LoVo (cell line): ENCODE data around the gene FAM3C.

Source experiments
- DNase-seq: peaks from one replicate; pipeline ENCODE4 v3.0.0-alpha.2; 2016; ENCODE audit warnings: low spot score

The FAM3C gene

GRCh38 chr7:121410829-121411596 is 14.9 kb upstream of the FAM3C start:
- DNase-seq: no peak

GRCh38 chr7:121406944-121407343 is 10.8 kb upstream of the FAM3C start:
- DNase-seq: no peak

- DNase-seq: no peak
These were observed 10.4 kb upstream of the FAM3C start for GRCh38 chr7:121406461-121406860.

- DNase-seq: no peak
These were observed 8.2 kb upstream of the FAM3C start for GRCh38 chr7:121404348-121404747.

GRCh38 chr7:121402701-121403100 is 6.6 kb upstream of the FAM3C start:
- DNase-seq: no peak

GRCh38 chr7:121401896-121402295 is 5.8 kb upstream of the FAM3C start:
- DNase-seq: no peak

- peak; percentile 32 for DNase-seq
These were observed 2.1 kb upstream of the FAM3C start for GRCh38 chr7:121398246-121398645.

GRCh38 chr7:121397822-121398221 is 1.7 kb upstream of the FAM3C start:
- peak; percentile 61 for DNase-seq

- no peak for DNase-seq
These were observed 1.3 kb upstream of the FAM3C start for GRCh38 chr7:121397361-121397760.

GRCh38 chr7:121395494-121395960 is 581 bp downstream of the FAM3C start:
- peak; percentile 91 for DNase-seq

- no peak for DNase-seq
These were observed 1.4 kb downstream of the FAM3C start for GRCh38 chr7:121394709-121395140.

GRCh38 chr7:121393005-121393366 is 3.1 kb downstream of the FAM3C start:
- DNase-seq: no peak

GRCh38 chr7:121392277-121393004 is 3.7 kb downstream of the FAM3C start:
- no peak for DNase-seq

- no peak for DNase-seq
These were observed 4.4 kb downstream of the FAM3C start for GRCh38 chr7:121391686-121392085.

- DNase-seq: no peak
These were observed 5.5 kb downstream of the FAM3C start for GRCh38 chr7:121390617-121391016.

- DNase-seq: no peak
These were observed 6.0 kb downstream of the FAM3C start for GRCh38 chr7:121390109-121390508.

- no peak for DNase-seq
These were observed 7.2 kb downstream of the FAM3C start for GRCh38 chr7:121388950-121389349.

GRCh38 chr7:121385800-121386179 is 10.3 kb downstream of the FAM3C start:
- no peak for DNase-seq

GRCh38 chr7:121385056-121385799 is 10.9 kb downstream of the FAM3C start:
- DNase-seq: no peak

GRCh38 chr7:121384265-121384664 is 11.8 kb downstream of the FAM3C start:
- DNase-seq: no peak

- DNase-seq: no peak
These were observed 12.7 kb downstream of the FAM3C start for GRCh38 chr7:121383235-121383910.

GRCh38 chr7:121382473-121382872 is 13.6 kb downstream of the FAM3C start:
- no peak for DNase-seq
